A549 (cell line): ENCODE measurements around the gene ATP10A.

Experiments used
- CHD4 ChIP-seq: fragments of 200-600 bp; sonication (generic); IDR thresholded peaks from 2 replicates; pipeline ENCODE4 v1.6.1; 2016; ENCODE audit warnings: antibody characterized with exemption, mild to moderate bottlenecking, borderline replicate concordance
- CTCF ChIP-seq: fragments of >200 bp; sonication (Bioruptor Twin); formaldehyde crosslinking; IDR thresholded peaks from 3 replicates; pipeline ENCODE4 v1.5.1; 2016
- HOXA7 ChIP-seq: fragments of 250-450 bp; sonication (Bioruptor Pico); IDR thresholded peaks from 2 replicates; pipeline ENCODE4 v1.5.0; 2020; ENCODE audit warnings: mild to moderate bottlenecking, moderate library complexity
- KDM1A ChIP-seq: fragments of 200-600 bp; sonication (generic); IDR thresholded peaks from 2 replicates; pipeline ENCODE4 v1.6.1; 2016; ENCODE audit warnings: low read depth, mild to moderate bottlenecking
- MAX ChIP-seq: IDR thresholded peaks from 2 replicates; pipeline ENCODE4 v1.6.1; 2012

GRCh38 chr15:25909325-25909724 lies 46.2 kb upstream of the ATP10A start:
- TF ChIP-seq MAX (no peak), HOXA7 (no peak), CTCF (no peak), KDM1A (no peak), CHD4 (no peak)
